CD8-positive, alpha-beta memory T cell (primary cell): ENCODE measurements around the gene FANCE. TPM values are rescaled to one million over a fixed set of nuclear protein-coding genes. Genes with fewer than 3 reads are reported as not detected.

Experiments used
- CTCF ChIA-PET: fragments of 350-600 bp; sonication (Branson Sonifier 250); formaldehyde crosslinking; loops from one replicate; lab custom pipeline; 2021; ENCODE audit warnings: antibody characterized with exemption; lab: Charles Lee
- POLR2A ChIA-PET: fragments of 350-600 bp; sonication (Branson Sonifier 250); formaldehyde crosslinking; loops from one replicate; lab custom pipeline; 2021; ENCODE audit warnings: antibody characterized with exemption; lab: Charles Lee
- DNase-seq, 5 donors: peaks; one replicate each; pipeline versions ENCODE4 v3.0.0 to v3.0.0-alpha.2; 2020 to 2022; ENCODE audit warnings: mixed read lengths in 1 of 5
- H3K27ac ChIP-seq: one replicate; pipeline ENCODE4 v1.7.0; 2013; ENCODE audit warnings: low read depth, mild to moderate bottlenecking, low read length, moderate library complexity
- H3K27me3 ChIP-seq: 2 replicates; pipeline ENCODE4 v1.7.0; 2013; ENCODE audit warnings: low read length, mild to moderate bottlenecking; ENCODE audit not compliant: insufficient read depth, poor library complexity, severe bottlenecking
- H3K36me3 ChIP-seq: 2 replicates; pipeline ENCODE4 v1.7.0; 2013; ENCODE audit warnings: mild to moderate bottlenecking, low read length, moderate library complexity; ENCODE audit not compliant: insufficient read depth
- H3K4me1 ChIP-seq: 2 replicates; pipeline ENCODE4 v1.7.0; 2013; ENCODE audit warnings: mild to moderate bottlenecking, low read length, moderate library complexity; ENCODE audit not compliant: insufficient read depth
- H3K4me3 ChIP-seq: 2 replicates; pipeline ENCODE4 v1.7.0; 2013; ENCODE audit warnings: mild to moderate bottlenecking, low read length
- H3K9me3 ChIP-seq: 2 replicates; pipeline ENCODE4 v1.7.0; 2013; ENCODE audit warnings: mild to moderate bottlenecking, low read length
- H3K27ac Mint-ChIP-seq, 8 donors: one replicate each; pipeline ENCODE4 v1.8.0; 2020 to 2021; ENCODE audit warnings: mixed read lengths in 8 of 8, mild to moderate bottlenecking in 6 of 8, inconsistent platforms in 3 of 8, moderate library complexity in 3 of 8
- H3K27me3 Mint-ChIP-seq, 2 donors: one replicate each; pipeline ENCODE4 v1.8.0; 2020 to 2021; ENCODE audit warnings: mixed read lengths in 2 of 2, mild to moderate bottlenecking in 1 of 2, moderate library complexity in 1 of 2
- H3K36me3 Mint-ChIP-seq, 3 donors: one replicate each; pipeline ENCODE4 v1.8.0; 2020 to 2021; ENCODE audit warnings: mixed read lengths in 3 of 3, inconsistent platforms in 1 of 3, mild to moderate bottlenecking in 1 of 3
- H3K4me1 Mint-ChIP-seq, 3 donors: one replicate each; pipeline ENCODE4 v1.8.0; 2020 to 2021; ENCODE audit warnings: mixed read lengths in 3 of 3, inconsistent platforms in 1 of 3, mild to moderate bottlenecking in 1 of 3
- H3K4me3 Mint-ChIP-seq, 7 donors: one replicate each; pipeline ENCODE4 v1.8.0; 2020 to 2021; ENCODE audit warnings: mixed read lengths in 7 of 7, mild to moderate bottlenecking in 6 of 7, moderate library complexity in 4 of 7, inconsistent platforms in 2 of 7
- H3K9me3 Mint-ChIP-seq, 5 donors: one replicate each; pipeline ENCODE4 v1.8.0; 2020 to 2022; ENCODE audit warnings: mixed read lengths in 5 of 5, mild to moderate bottlenecking in 3 of 5, moderate library complexity in 2 of 5, inconsistent platforms in 1 of 5
- polyA plus RNA-seq: library from polyadenylated mRNA; unstranded; fragments of 300-500 nt; fragmentation: Illumina TruSeq; gene quantifications from one replicate; pipeline ENCODE4 v1.2.3, GENCODE V29; 2021
- total RNA-seq, 2 experiments: library from RNA; stranded (reverse); gene quantifications; one replicate each; pipeline ENCODE4 v1.2.3, GENCODE V29; 2021

FANCE gene
- total and polyA plus RNA-seq, 3 experiments from 2014 or later = 6.5 to 27.5 (median 23.6) TPM

GRCh38 chr6:35454391-35455110, 2.4 kb downstream of the FANCE start:
- Histone ChIP-seq H3K9me3 (no peaks in the 10 kb centered on the region), H3K4me1 (peaks cover 21% of the 10 kb centered on the region), H3K27ac (no peak overlapping the region), H3K4me3 (no peak overlapping the region), H3K36me3 (no peaks in the 10 kb centered on the region), H3K27me3 (no peaks in the 10 kb centered on the region)
- Mint-ChIP-seq H3K27ac (peak overlapping the region in 1 of 8 donors; percentile 66), H3K4me3 (peak overlapping the region in 4 of 7 donors; percentile 13 to 85 (median 54)), H3K27me3 (no peaks in the 10 kb centered on the region), H3K4me1 (peaks cover 30 to 43% (median 36%) of the 10 kb centered on the region in 3 donors), H3K36me3 (peaks cover 0 to 36% (median 11%) of the 10 kb centered on the region in 3 donors), H3K9me3 (no peaks in the 10 kb centered on the region)
- POLR2A ChIA-PET = no interaction called here
- CTCF ChIA-PET = interaction anchor here (1.1 to 5.2 kb wide), 4 partner anchors 13 to 283 kb away, joined by 3 to 35 read pairs (median 6); partner anchors contain the start of genes ARMC12, DEF6 and RPL10A
- no peak for DNase-seq

- POLR2A ChIA-PET = no interaction called here
- no peaks in the 10 kb centered on the region for H3K27me3 Mint-ChIP-seq
- no peaks in the 10 kb centered on the region for H3K9me3 Mint-ChIP-seq
Measured at GRCh38 chr6:35457907-35458306, 5.8 kb downstream of the FANCE start.

GRCh38 chr6:35461270-35461669, 9.1 kb downstream of the FANCE start:
- H3K9me3 ChIP-seq = no peaks in the 10 kb centered on the region
- H3K27ac ChIP-seq = no peak overlapping the region
- Mint-ChIP-seq H3K9me3 (no peaks in the 10 kb centered on the region), H3K36me3 (peaks cover 0 to 54% (median 3%) of the 10 kb centered on the region in 3 donors), H3K27ac (peak overlapping the region in 2 of 8 donors; percentile 17 to 26), H3K27me3 (no peaks in the 10 kb centered on the region), H3K4me1 (peaks cover 0 to 2% (median 0%) of the 10 kb centered on the region in 3 donors), H3K4me3 (no peak overlapping the region)
- ChIA-PET POLR2A (no interaction called here), CTCF (no interaction called here)
- no peaks in the 10 kb centered on the region for H3K27me3 ChIP-seq
- no peak overlapping the region for H3K4me3 ChIP-seq
- DNase-seq = no peak
- no peaks in the 10 kb centered on the region for H3K4me1 ChIP-seq
- no peaks in the 10 kb centered on the region for H3K36me3 ChIP-seq

More at GRCh38 chr6:35457907-35458306, 5.8 kb downstream of the FANCE start:
- CTCF ChIA-PET = interaction anchor here (1.3 to 2.8 kb wide), 4 partner anchors 9 to 160 kb away, joined by 3 to 11 read pairs (median 4); partner anchors contain the start of gene DEF6
- Histone ChIP-seq H3K36me3 (no peaks in the 10 kb centered on the region), H3K27ac (no peak overlapping the region), H3K4me3 (no peak overlapping the region), H3K9me3 (no peaks in the 10 kb centered on the region), H3K4me1 (peaks cover 10% of the 10 kb centered on the region), H3K27me3 (no peaks in the 10 kb centered on the region)
- Mint-ChIP-seq H3K4me3 (peak overlapping the region in 1 of 7 donors; percentile 37), H3K27ac (peak overlapping the region in 1 of 8 donors; percentile 43), H3K4me1 (peaks cover 17 to 24% (median 19%) of the 10 kb centered on the region in 3 donors), H3K36me3 (peaks cover 0 to 54% (median 11%) of the 10 kb centered on the region in 3 donors)
- DNase-seq = no peak

- peaks cover 6% of the 10 kb centered on the region for H3K4me1 ChIP-seq
- no peaks in the 10 kb centered on the region for H3K36me3 ChIP-seq
- no peaks in the 10 kb centered on the region for H3K27me3 ChIP-seq
- H3K36me3 Mint-ChIP-seq = peaks cover 0 to 50% (median 2%) of the 10 kb centered on the region in 3 donors
- no peak for DNase-seq
- H3K4me3 Mint-ChIP-seq = no peak overlapping the region
- ChIA-PET CTCF (interaction anchor here (1.1 to 1.4 kb wide), 4 partner anchors 9 to 161 kb away, joined by 3 to 4 read pairs (median 4); no protein-coding TSS in a partner anchor), POLR2A (no interaction called here)
- H3K27me3 Mint-ChIP-seq = no peaks in the 10 kb centered on the region
- H3K9me3 ChIP-seq = no peaks in the 10 kb centered on the region
- peak overlapping the region in 4 of 8 donors; percentile 17 to 59 (median 37) for H3K27ac Mint-ChIP-seq
- no peaks in the 10 kb centered on the region for H3K9me3 Mint-ChIP-seq
- no peak overlapping the region for H3K4me3 ChIP-seq
- H3K4me1 Mint-ChIP-seq = peaks cover 7 to 8% (median 7%) of the 10 kb centered on the region in 3 donors
- H3K27ac ChIP-seq = no peak overlapping the region
Measured at GRCh38 chr6:35463292-35463691, 11.2 kb downstream of the FANCE start.

GRCh38 chr6:35465646-35466045, 13.5 kb downstream of the FANCE start:
- H3K36me3 Mint-ChIP-seq = peaks cover 0 to 56% (median 7%) of the 10 kb centered on the region in 3 donors
- no peaks in the 10 kb centered on the region for H3K9me3 Mint-ChIP-seq
- Histone ChIP-seq H3K4me1 (peaks cover 23% of the 10 kb centered on the region), H3K27me3 (no peaks in the 10 kb centered on the region), H3K9me3 (no peaks in the 10 kb centered on the region), H3K4me3 (no peak overlapping the region), H3K36me3 (peaks cover 1% of the 10 kb centered on the region), H3K27ac (no peak overlapping the region)
- H3K4me3 Mint-ChIP-seq = peak overlapping the region in 1 of 7 donors; percentile 32
- H3K4me1 Mint-ChIP-seq = peaks cover 22 to 24% (median 22%) of the 10 kb centered on the region in 3 donors
- H3K27ac Mint-ChIP-seq = peak overlapping the region in 2 of 8 donors; percentile 28 to 36
- peaks cover 0 to 5% of the 10 kb centered on the region in 2 donors for H3K27me3 Mint-ChIP-seq
- no peak for DNase-seq
- CTCF ChIA-PET = interaction anchor here (0.8 to 2.0 kb wide), 5 partner anchors 13 to 172 kb away, joined by 3 to 8 read pairs (median 5); partner anchors contain the start of gene FANCE
- POLR2A ChIA-PET = interaction anchor here (0.6 kb wide), 1 partner anchor 144 kb away, joined by 3 read pairs; no protein-coding TSS in a partner anchor

GRCh38 chr6:35468181-35468979, 16.2 kb downstream of the FANCE start, which contains the start of gene RPL10A:
TSS of gene RPL10A (plus strand) at chr6:35468401. CDS start at chr6:35468435, 34 bp downstream.
- H3K27me3 Mint-ChIP-seq = peaks cover 0 to 5% of the 10 kb centered on the region in 2 donors
- peaks cover 35 to 43% (median 41%) of the 10 kb centered on the region in 3 donors for H3K4me1 Mint-ChIP-seq
- Histone ChIP-seq H3K9me3 (no peaks in the 10 kb centered on the region), H3K27ac (peak within 1 kb of the TSS; percentile 87), H3K36me3 (peaks cover 25% of the 10 kb centered on the region), H3K27me3 (no peaks in the 10 kb centered on the region), H3K4me3 (peak within 1 kb of the TSS; percentile 92), H3K4me1 (peaks cover 39% of the 10 kb centered on the region)
- DNase-seq = peak; percentile 91 to 99 (median 95)
- peak within 1 kb of the TSS; percentile 92 to 99 (median 98) for H3K27ac Mint-ChIP-seq
- ChIA-PET POLR2A (interaction anchor here (0.7 to 1.6 kb wide), 7 partner anchors 16 to 624 kb away, joined by 3 to 12 read pairs (median 3); partner anchors contain the start of gene FANCE), CTCF (interaction anchor here (0.7 to 3.0 kb wide), 29 partner anchors 9 to 279 kb away, joined by 3 to 35 read pairs (median 4); partner anchors contain the start of genes ARMC12, DEF6, FANCE and PPARD)
- peaks cover 0 to 68% (median 12%) of the 10 kb centered on the region in 3 donors for H3K36me3 Mint-ChIP-seq
- no peaks in the 10 kb centered on the region for H3K9me3 Mint-ChIP-seq
- H3K4me3 Mint-ChIP-seq = peak within 1 kb of the TSS; percentile 89 to 99 (median 97)
